Right lobe of liver (tissue), 6 donors: ENCODE results near the gene ALPP. TPM values are rescaled to one million over a fixed set of nuclear protein-coding genes. Genes with fewer than 3 reads are reported as not detected.
"Not testable (repeated sequence)": the region's sequence is repeated elsewhere in the genome, so short reads cannot be mapped to it uniquely, and the experiment has no call there.

Source experiments
- ATAC-seq, 4 donors: fragments of 200-7000 bp; cut with Tn5 transposase; one replicate each; pipeline ENCODE4 v1.9.1; 2020; ENCODE audit warnings: mild to moderate bottlenecking in 4 of 4, moderate library complexity in 4 of 4
- DNase-seq, 3 donors: peaks; one replicate each; pipeline ENCODE4 v3.0.0-alpha.2; 2020
- H3K27ac ChIP-seq, 3 donors: fragments of 200-600 bp; one replicate each; pipeline ENCODE4 v1.8.0; 2022
- H3K27me3 ChIP-seq, 2 donors: fragments of 200-600 bp; one replicate each; pipeline ENCODE4 v1.8.0; 2022
- H3K36me3 ChIP-seq, 4 donors: fragments of 200-600 bp; sonication (generic) in 1 of 4; one replicate each; pipeline versions ENCODE4 v1.5.1 to v1.8.0; 2017 to 2022; ENCODE audit warnings: control low read depth in 1 of 4
- H3K4me1 ChIP-seq, 4 donors: fragments of 200-600 bp; sonication (generic) in 1 of 4; one replicate each; pipeline versions ENCODE4 v1.5.1 to v1.8.0; 2017 to 2022; ENCODE audit warnings: control low read depth in 1 of 4
- H3K4me3 ChIP-seq, 3 donors: fragments of 200-600 bp; one replicate each; pipeline ENCODE4 v1.8.0; 2022
- H3K9me3 ChIP-seq, 4 donors: fragments of 200-600 bp; sonication (generic) in 1 of 4; one replicate each; pipeline versions ENCODE4 v1.5.1 to v1.8.0; 2017 to 2022; ENCODE audit warnings: control low read depth in 1 of 4
- POLR2A ChIP-seq: fragments of 450-650 bp; IDR thresholded peaks from one replicate; pipeline ENCODE4 v1.6.1; 2017; ENCODE audit warnings: antibody characterized with exemption, mild to moderate bottlenecking
- WGBS: methylation state at CpG from one replicate; pipeline ENCODE4 v1.1.6; 2018; ENCODE audit warnings: low coverage, low lambda C conversion rate; ENCODE audit not compliant: insufficient coverage; ENCODE audit errors: missing lambda C conversion rate; 5-methylcytosine and 5-hydroxymethylcytosine counted together
- intact Hi-C, 2 donors: fragments of 100-400 bp; cut with DNase I; formaldehyde crosslinking; loops; one replicate each; pipeline versions ENCODE4 v1.11.2 to v1.14.1; 2022
- total RNA-seq, 6 experiments: library from RNA; depleted of rRNA in 2 of 6; stranded (reverse); fragments of >200 nt in 2 of 6; fragmentation: NEBNext Ultra II Directional in 3 of 6; extraction: Animal tissue kit (Norgen Biotek cat#: 25700) in 3 of 6; gene quantifications; one replicate each; pipeline versions ENCODE4 v1.1.0 to v1.2.4, GENCODE V29; 2016 to 2023
- TF ChIP-seq, protein P1 (sequence below), 4 donors: fragments of 200-600 bp in 3 of 4; fragments of 450-650 bp in 1 of 4; IDR thresholded peaks; one replicate each; pipeline versions ENCODE4 v1.5.1 to v1.8.0; 2016 to 2022; ENCODE audit warnings: antibody characterized with exemption in 4 of 4, mild to moderate bottlenecking in 2 of 4
- donor health status: DM: no; HTN: yes; CAD: no.
- donor health status: DM: no; HTN: no; CAD: no.
- donor health status: DM: no; HTN: no; CAD: no.
- donor health status: DM: no; HTN: yes; CAD: no.
- donor health status: DM: no; HTN: yes; CAD: no.

Gene ALPP
- total RNA-seq, 6 experiments from 2014 or later, result not detected

DNA sequence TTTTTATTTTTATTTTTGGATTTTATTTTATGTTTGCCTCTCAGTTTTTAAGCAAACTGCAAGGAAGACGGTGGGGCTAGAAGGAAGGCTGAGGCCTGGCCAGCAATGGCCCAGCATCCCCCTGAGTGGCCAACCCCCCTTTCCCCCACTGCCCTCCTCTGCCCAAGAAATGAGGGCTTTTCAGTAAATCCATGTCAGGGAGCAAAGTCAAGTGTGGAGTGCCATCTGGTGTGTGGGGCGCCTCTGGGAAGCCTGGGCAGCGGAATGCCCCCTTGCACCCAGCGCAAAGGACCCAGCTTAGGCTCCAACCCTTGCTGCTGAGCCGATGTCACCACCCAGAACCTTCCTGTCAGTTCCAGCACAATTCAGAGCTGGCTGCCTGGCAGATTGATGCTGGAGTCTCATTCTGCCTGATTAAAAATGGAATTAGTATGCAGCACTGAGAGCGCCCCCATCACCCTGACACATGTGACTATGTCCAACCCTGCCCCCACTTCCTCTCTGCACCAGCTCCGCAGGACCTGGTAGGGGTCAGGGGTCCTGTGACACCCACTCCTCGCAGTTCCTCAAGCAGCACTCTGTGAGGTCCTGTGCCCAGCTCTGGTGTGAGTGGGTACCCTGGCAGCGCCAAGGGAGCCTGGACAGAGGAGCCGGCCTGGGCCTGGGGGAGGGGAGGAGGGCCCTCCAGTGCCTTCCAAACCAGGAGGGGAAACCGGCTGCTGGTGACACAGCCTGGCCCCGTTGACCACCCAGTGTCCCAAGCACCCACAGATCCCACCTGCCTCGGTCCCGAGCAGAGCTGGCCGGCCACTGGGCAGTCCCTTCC is 9.2 kb upstream of the ALPP start:
- 57% methylated on average over 1 of the region's 15 CpGs for WGBS
- H3K4me1 ChIP-seq, result no peaks in the 10 kb centered on the region
- no peak overlapping the region for H3K4me3 ChIP-seq
- H3K9me3 ChIP-seq, result no peaks in the 10 kb centered on the region
- no peaks in the 10 kb centered on the region for H3K27me3 ChIP-seq
- no peak for TF ChIP-seq POLR2A
- TF ChIP-seq, protein P1, sequence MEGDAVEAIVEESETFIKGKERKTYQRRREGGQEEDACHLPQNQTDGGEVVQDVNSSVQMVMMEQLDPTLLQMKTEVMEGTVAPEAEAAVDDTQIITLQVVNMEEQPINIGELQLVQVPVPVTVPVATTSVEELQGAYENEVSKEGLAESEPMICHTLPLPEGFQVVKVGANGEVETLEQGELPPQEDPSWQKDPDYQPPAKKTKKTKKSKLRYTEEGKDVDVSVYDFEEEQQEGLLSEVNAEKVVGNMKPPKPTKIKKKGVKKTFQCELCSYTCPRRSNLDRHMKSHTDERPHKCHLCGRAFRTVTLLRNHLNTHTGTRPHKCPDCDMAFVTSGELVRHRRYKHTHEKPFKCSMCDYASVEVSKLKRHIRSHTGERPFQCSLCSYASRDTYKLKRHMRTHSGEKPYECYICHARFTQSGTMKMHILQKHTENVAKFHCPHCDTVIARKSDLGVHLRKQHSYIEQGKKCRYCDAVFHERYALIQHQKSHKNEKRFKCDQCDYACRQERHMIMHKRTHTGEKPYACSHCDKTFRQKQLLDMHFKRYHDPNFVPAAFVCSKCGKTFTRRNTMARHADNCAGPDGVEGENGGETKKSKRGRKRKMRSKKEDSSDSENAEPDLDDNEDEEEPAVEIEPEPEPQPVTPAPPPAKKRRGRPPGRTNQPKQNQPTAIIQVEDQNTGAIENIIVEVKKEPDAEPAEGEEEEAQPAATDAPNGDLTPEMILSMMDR (IDR thresholded peaks at IDR 0.05), result no peak
- intact Hi-C loops, result no loop called here
- peak in 1 of 3 donors; percentile 48 for DNase-seq
- ATAC-seq, result peak in 1 of 4 donors; percentile 23
- H3K36me3 ChIP-seq, result no peaks in the 10 kb centered on the region
- H3K27ac ChIP-seq, result no peak overlapping the region

GRCh38 chr2:232370007-232370406 is 8.5 kb upstream of the ALPP start:
- 33% methylated on average over 1 of the region's 12 CpGs for WGBS
- intact Hi-C loops, H3K4me1 ChIP-seq, H3K27me3 ChIP-seq, H3K9me3 ChIP-seq, ATAC-seq, H3K36me3 ChIP-seq, H3K27ac ChIP-seq, DNase-seq, H3K4me3 ChIP-seq: not testable (repeated sequence)

- H3K4me3 ChIP-seq, result no peak overlapping the region
- H3K36me3 ChIP-seq, result no peaks in the 10 kb centered on the region
- 81% methylated on average over 15 of the region's 18 CpGs for WGBS
Measured at GRCh38 chr2:232372231-232373208, 6.0 kb upstream of the ALPP start.

DNA sequence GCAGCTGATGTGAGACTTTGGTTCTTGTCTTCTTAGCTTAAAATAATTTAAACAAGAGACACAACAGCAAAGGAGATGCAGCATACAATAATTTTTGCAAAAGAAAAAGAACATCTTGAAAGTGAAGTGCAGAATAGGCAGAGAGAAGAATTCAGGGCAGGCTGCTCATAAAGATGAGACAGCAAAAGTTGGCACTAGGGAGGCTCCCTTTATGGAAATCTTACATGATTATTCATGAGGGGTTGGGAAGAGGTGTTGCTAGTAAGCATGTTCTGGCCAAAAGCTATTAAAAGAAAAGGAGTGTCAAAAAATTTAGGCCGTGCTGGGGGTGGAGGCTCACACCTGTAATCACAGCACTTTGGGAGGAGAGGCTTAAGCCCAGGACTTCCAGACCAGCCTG is 4.2 kb upstream of the ALPP start:
- no peak for ATAC-seq
- TF ChIP-seq, protein P1 (IDR thresholded peaks at IDR 0.05), result no peak
- TF ChIP-seq POLR2A, result no peak
- intact Hi-C loops, result no loop called here
- Histone ChIP-seq H3K9me3 (no peaks in the 10 kb centered on the region), H3K36me3 (no peaks in the 10 kb centered on the region), H3K4me1 (no peaks in the 10 kb centered on the region), H3K27ac (no peak overlapping the region), H3K4me3 (no peak overlapping the region), H3K27me3 (no peaks in the 10 kb centered on the region)
- DNase-seq, result no peak
- 22% methylated on average over 1 of the region's 1 CpG for WGBS

More at GRCh38 chr2:232372231-232373208, 6.0 kb upstream of the ALPP start:
- intact Hi-C loops, result no loop called here
- TF ChIP-seq POLR2A, result no peak
- TF ChIP-seq, protein P1 (IDR thresholded peaks at IDR 0.05), result no peak
- no peak for ATAC-seq
- DNase-seq, result no peak
- no peaks in the 10 kb centered on the region for H3K27me3 ChIP-seq
- no peak overlapping the region for H3K27ac ChIP-seq
- no peaks in the 10 kb centered on the region for H3K4me1 ChIP-seq
- H3K9me3 ChIP-seq, result no peaks in the 10 kb centered on the region
